Measurements from ENCODE around the gene CCDC92B. TPM values are rescaled to one million over a fixed set of nuclear protein-coding genes. Genes with fewer than 3 reads are reported as not detected.
"Not testable (repeated sequence)": the region's sequence is repeated elsewhere in the genome, so short reads cannot be mapped to it uniquely, and the experiment has no call there.

Gene CCDC92B
- total RNA-seq, 1 experiment from 2014 or later: not detected

- no peak for DNase-seq (ENCODE audit: low spot score)
These were observed 59.0 kb downstream of the CCDC92B start for GRCh38 chr17:2690165-2691068.

DNA sequence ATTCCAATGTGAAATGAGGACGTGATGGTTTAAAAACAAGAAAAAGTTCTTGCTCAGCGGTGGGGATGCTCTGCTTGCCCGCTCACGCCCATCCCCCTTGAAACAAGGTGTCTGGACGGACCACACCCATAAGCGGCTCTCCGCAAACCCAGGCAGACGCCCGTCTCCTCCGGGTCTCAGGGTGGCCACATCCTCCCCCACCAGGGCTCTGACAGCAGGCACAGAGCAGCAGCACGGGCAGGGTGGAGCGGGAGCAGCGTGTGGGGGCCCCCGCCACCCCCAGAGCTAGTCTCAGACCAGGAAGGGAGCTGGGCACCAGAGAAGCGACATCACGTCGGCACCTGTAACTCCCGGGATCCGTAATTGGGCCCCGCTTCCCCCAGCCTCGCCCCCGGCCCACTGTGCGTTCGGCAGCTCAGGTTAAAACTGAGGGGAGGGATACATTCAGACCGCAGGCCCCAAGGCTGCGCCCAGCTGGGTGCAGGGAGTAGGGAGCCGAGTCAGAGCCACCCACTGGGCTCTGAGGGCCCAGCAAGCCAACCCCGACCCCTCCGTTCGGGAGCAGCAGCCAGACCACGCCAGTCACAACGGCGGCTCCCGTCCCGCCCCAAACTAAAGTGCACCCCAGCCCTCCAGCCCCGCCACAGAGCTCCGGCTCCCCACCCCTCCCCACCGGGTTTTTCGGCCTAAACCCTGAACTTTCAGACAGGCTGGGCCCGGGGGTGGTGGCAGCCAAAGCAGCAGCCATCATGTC, 59.9 kb downstream of the CCDC92B start:
- no peak for DNase-seq (ENCODE audit: low spot score)

DNA sequence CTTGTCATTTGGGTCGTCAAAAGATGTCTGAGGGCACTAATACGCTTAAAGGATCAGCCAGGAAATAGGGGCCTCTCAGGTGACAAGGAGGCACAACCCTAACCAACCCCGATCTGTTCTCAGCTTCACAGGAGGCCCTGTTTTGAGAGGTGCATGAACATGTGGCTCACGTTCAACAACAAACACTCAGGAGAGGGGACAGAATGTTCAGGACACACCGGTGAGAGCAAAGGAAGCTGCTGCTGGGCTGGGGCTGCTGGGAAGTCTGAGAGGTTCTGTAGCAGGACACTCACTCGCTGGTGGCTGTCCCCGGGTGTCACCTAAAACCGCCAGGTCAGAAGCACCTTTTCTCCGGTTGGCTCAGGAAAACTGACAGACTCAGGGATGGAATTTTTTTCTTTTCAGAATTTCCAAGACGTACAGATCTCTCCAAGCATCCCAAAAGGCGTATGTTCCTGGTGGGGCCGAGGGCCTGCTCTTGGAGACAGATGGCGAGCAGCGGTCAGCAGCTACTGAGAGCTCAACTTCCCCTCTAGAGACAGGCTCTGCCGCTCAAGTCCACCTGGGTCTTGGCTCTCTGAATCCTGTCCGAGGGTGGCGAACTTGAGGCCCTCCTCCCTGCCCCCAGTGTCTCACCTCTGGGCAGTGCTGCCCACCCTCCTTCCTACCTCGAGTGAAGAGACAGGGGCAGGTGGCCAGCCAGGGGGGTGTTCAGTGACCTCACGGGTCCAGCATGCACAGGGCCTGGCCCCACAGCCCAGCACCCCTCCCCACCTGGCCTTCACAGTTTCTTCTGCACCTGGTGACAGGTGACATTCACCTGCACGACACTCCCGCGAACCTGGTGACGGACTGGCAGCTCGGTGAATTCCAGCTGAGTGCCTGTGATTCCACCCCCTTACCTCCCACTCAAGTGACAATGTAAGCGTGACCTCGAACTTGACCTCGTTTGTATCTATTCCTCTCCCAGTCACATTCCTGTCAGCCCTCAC, 60.8 kb downstream of the CCDC92B start:
- DNase-seq (ENCODE audit: low spot score): no peak

- DNase-seq (ENCODE audit: low spot score): no peak
These were observed 62.4 kb downstream of the CCDC92B start for GRCh38 chr17:2687074-2687418.

DNA sequence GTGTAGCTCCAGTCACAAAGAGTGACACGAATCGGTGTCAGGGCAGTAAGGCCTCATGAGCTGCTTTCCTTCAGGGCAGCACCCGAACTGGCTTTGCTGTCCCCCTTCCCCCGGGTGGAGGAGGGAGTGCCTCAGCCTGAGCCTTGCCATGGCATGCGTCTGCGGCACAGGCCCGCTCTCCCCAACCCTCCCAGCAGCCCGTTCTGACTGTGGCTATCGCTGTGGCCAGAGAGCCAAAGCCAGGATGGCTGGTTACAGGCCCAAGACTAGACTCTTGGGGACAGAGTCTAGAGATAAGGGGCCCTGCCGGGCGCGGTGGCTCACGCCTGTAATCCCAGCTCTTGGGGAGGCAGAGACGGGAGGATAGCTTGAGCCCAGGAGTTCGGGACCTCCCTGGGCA, 63.8 kb downstream of the CCDC92B start:
- no peak for DNase-seq (ENCODE audit: low spot score)

- DNase-seq (ENCODE audit: low spot score): no peak
These were observed 64.9 kb downstream of the CCDC92B start for GRCh38 chr17:2684549-2684948.

DNA sequence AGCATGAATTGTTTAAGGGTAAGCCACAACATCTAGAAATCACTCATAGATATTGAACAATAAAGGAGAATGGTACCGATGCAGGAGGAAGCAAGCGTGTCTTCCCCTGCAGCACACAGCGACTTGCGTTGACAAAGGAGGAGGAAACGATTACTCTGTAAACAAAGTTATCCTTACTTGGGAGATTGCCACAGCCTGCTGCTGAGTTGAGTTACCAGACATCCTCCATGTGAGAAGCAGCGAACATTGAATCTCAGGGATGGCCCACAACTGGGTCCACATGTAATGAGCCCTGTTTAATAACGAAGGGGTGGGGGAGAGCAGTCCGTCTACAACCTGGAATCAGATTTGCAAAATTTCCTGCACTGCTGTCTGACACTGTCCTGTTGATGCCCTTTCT, 65.5 kb downstream of the CCDC92B start:
- DNase-seq (ENCODE audit: low spot score): no peak

DNA sequence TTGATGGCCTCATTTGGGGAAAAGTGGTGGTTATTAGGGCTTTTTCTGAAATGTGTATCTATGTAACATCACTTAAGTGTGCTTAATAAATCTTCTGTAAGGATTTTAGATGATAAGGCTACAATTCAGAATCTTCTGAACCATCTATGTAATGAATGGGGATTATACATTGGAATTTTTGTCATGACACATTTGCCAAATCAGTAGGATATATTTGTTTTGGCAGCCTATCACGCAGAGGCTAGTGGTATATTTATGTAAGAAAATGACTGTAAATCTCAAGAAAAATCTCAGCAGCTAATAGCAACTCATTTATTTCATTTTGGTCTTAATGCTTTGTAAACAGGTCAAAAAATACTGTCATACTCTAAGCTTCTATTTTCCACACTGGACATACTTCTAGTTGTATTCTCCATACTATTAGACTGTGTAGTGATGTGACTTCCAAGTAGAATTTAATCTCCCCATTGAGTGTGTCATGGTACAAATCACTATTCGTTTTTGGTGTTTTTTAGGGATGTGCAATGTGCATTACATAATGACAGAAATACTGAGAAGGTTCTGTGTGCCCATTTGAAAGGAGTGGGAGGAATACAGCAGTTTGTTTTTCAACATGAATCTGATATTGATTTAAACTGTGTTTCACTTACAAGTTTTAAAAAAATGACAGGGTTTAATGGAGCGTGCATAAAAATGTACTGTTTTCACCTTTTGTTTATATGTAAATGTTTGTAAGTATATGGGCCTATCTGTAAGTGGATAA, 67.1 kb downstream of the CCDC92B start:
- DNase-seq (ENCODE audit: low spot score): no peak

- no peak for DNase-seq (ENCODE audit: low spot score)
These were observed 67.8 kb downstream of the CCDC92B start for GRCh38 chr17:2681650-2682049.

GRCh38 chr17:2680961-2681360, 68.5 kb downstream of the CCDC92B start:
- no peak for DNase-seq (ENCODE audit: low spot score)

DNA sequence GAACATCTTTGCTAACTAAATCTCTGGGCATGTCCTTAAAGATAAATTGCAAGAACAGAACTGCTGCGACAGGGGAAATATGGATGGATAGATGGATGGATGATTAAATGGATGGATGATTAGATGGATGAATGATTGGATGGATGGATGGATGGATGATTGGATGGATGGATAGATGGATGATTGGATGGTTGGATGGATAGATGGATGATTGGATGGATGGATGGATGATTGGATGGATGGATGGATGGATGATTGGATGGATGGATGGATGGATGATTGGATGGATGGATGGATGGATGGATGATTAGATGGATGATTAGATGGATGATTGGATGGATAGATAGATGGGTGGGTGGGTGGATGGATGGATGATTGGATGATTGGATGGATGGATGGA, 70.2 kb downstream of the CCDC92B start:
- not testable (repeated sequence) for DNase-seq (ENCODE audit: low spot score)

Other genes starting within 250 kb of the CCDC92B start
- 35.9 and 44.4 TPM in 2 replicates for gene METTL16, start 237.8 kb downstream of the CCDC92B start, total RNA-seq (2014; rRNA removed; shearing (Covaris generic))
- 49.1 and 57.1 TPM in 2 replicates for gene PAFAH1B1, start 156.0 kb downstream of the CCDC92B start, total RNA-seq (2014; rRNA removed; shearing (Covaris generic))
- gene CLUH, start 37.9 kb downstream of the CCDC92B start, total RNA-seq (2014; rRNA removed; shearing (Covaris generic)): 11.4 and 14.4 TPM in 2 replicates
- gene RAP1GAP2, start 46.8 kb upstream of the CCDC92B start, total RNA-seq (2014; rRNA removed; shearing (Covaris generic)): 2.0 and 2.4 TPM in 2 replicates

Data from H4 (cell line).